SK-N-SH treated with all-trans-retinoic acid at 6 μM for 48 hours (cell line): Measurements from ENCODE around the gene TSGA10IP.
A peak's percentile ranks its signal among the peaks of the same experiment; 100 is the strongest.

ENCODE experiments used
- ATAC-seq: fragments of 200-7000 bp; cut with Tn5 transposase; 3 replicates; pipeline ENCODE4 v1.9.1; 2020; ENCODE audit warnings: mild to moderate bottlenecking, moderate library complexity
- ARNTL ChIP-seq: fragments of 450-650 bp; formaldehyde crosslinking; IDR thresholded peaks from 2 replicates; pipeline ENCODE4 v1.5.0; 2020; ENCODE audit warnings: low read depth, mild to moderate bottlenecking, moderate library complexity, borderline replicate concordance
- BACH2 ChIP-seq: fragments of 250-450 bp; sonication (Bioruptor Pico); IDR thresholded peaks from 2 replicates; pipeline ENCODE4 v1.9.0; 2021; ENCODE audit warnings: mild to moderate bottlenecking, borderline replicate concordance
- CREB5 ChIP-seq: fragments of 250-450 bp; sonication (Bioruptor Pico); IDR thresholded peaks from 2 replicates; pipeline ENCODE4 v1.5.1; 2020; ENCODE audit warnings: low read depth, mild to moderate bottlenecking, moderate library complexity
- CSDC2 ChIP-seq: fragments of 250-450 bp; sonication (Bioruptor Pico); IDR thresholded peaks from 2 replicates; pipeline ENCODE4 v1.5.0; 2020; ENCODE audit warnings: mild to moderate bottlenecking, moderate library complexity
- GLIS3 ChIP-seq: fragments of 250-450 bp; sonication (Bioruptor Pico); IDR thresholded peaks from 2 replicates; pipeline ENCODE4 v1.5.0; 2020; ENCODE audit warnings: mild to moderate bottlenecking, moderate library complexity
- ISL1 ChIP-seq: fragments of 250-450 bp; sonication (Bioruptor Pico); IDR thresholded peaks from 2 replicates; pipeline ENCODE4 v2.1.2; 2022; ENCODE audit warnings: mild to moderate bottlenecking, moderate library complexity
- OSR1 ChIP-seq: fragments of 250-450 bp; sonication (Bioruptor Pico); IDR thresholded peaks from 2 replicates; pipeline ENCODE4 v1.8.0; 2022; ENCODE audit warnings: moderate library complexity, mild to moderate bottlenecking, inconsistent platforms
- PATZ1 ChIP-seq: fragments of 250-450 bp; sonication (Bioruptor Pico); IDR thresholded peaks from 2 replicates; pipeline ENCODE4 v1.8.0; 2020; ENCODE audit warnings: mild to moderate bottlenecking, moderate library complexity, borderline replicate concordance
- PPARA ChIP-seq: fragments of 250-450 bp; sonication (Bioruptor Pico); IDR thresholded peaks from 2 replicates; pipeline ENCODE4 v1.5.0; 2020; ENCODE audit warnings: mild to moderate bottlenecking, borderline replicate concordance
- RARB ChIP-seq: fragments of 250-450 bp; sonication (Bioruptor Pico); IDR thresholded peaks from 2 replicates; pipeline ENCODE4 v1.8.0; 2021; ENCODE audit warnings: mild to moderate bottlenecking, moderate library complexity
- SNAI2 ChIP-seq: fragments of 250-450 bp; sonication (Bioruptor Pico); IDR thresholded peaks from 2 replicates; pipeline ENCODE4 v1.5.0; 2020; ENCODE audit warnings: mild to moderate bottlenecking, moderate library complexity
- TCF4 ChIP-seq: fragments of 250-450 bp; sonication (Bioruptor Pico); IDR thresholded peaks from 2 replicates; pipeline ENCODE4 v1.8.0; 2021; ENCODE audit warnings: mild to moderate bottlenecking, moderate library complexity, borderline replicate concordance
- TOX ChIP-seq: fragments of 250-450 bp; sonication (Bioruptor Pico); IDR thresholded peaks from 2 replicates; pipeline ENCODE4 v1.8.0; 2021; ENCODE audit warnings: mild to moderate bottlenecking, moderate library complexity, borderline replicate concordance
- TSHZ2 ChIP-seq: fragments of 250-450 bp; sonication (Bioruptor Pico); IDR thresholded peaks from 2 replicates; pipeline ENCODE4 v1.5.0; 2020; ENCODE audit warnings: mild to moderate bottlenecking, moderate library complexity
- ZC3H10 ChIP-seq: fragments of 250-450 bp; sonication (Bioruptor Pico); IDR thresholded peaks from 2 replicates; pipeline ENCODE4 v1.5.1; 2021; ENCODE audit warnings: mild to moderate bottlenecking, moderate library complexity
- ZFP3 ChIP-seq: fragments of 250-450 bp; sonication (Bioruptor Pico); IDR thresholded peaks from 2 replicates; pipeline ENCODE4 v1.5.0; 2020; ENCODE audit warnings: mild to moderate bottlenecking, moderate library complexity
- ZFP30 ChIP-seq: fragments of 450-650 bp; formaldehyde crosslinking; IDR thresholded peaks from 2 replicates; pipeline ENCODE4 v1.5.0; 2022; ENCODE audit warnings: mild to moderate bottlenecking, moderate library complexity
- ZNF565 ChIP-seq: fragments of 450-650 bp; formaldehyde crosslinking; conservative IDR thresholded peaks from 2 replicates; pipeline ENCODE4 v1.5.0; 2020; ENCODE audit warnings: low read depth, mild to moderate bottlenecking, moderate library complexity
- ZNF70 ChIP-seq: fragments of 450-650 bp; formaldehyde crosslinking; IDR thresholded peaks from 2 replicates; pipeline ENCODE4 v1.5.0; 2020; ENCODE audit warnings: mild to moderate bottlenecking, moderate library complexity
- TF ChIP-seq, protein P1 (sequence below): fragments of 250-450 bp; sonication (Bioruptor Pico); IDR thresholded peaks from 2 replicates; pipeline ENCODE4 v1.5.1; 2021; ENCODE audit warnings: mild to moderate bottlenecking, moderate library complexity

TSGA10IP gene

DNA sequence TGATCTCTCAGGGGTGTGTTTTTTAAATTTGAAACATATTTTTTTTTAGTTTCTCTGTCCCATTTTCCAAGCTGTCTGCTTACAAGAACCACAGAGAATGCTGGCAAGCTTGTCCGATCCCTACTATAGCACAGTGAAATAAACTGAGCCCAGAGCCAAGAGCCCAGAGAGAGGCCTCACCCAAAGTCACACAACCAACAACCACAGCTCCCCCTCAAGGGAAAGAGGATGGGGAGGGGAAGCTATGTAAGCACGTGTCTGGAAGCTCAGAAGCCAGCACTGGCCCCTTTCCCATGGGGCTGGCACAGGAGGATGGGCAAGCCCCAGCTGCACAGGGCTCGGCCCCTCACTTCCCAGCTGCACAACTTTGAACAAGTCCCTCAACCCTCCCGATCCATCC is 13.0 kb downstream of the TSGA10IP start (continued):
- TF ChIP-seq ZNF70, result no peak
- no peak for TF ChIP-seq ZFP30 (CRISPR knock-in tag)
- TF ChIP-seq ARNTL, result no peak
- no peak for TF ChIP-seq PPARA
- no peak for TF ChIP-seq TOX (CRISPR knock-in tag)
- no peak for TF ChIP-seq RARB (CRISPR knock-in tag)
- TF ChIP-seq ZC3H10, result no peak
- TF ChIP-seq BACH2 (CRISPR knock-in tag), result no peak

- ATAC-seq, result no peak
- no peak for TF ChIP-seq GLIS3
- no peak for TF ChIP-seq CREB5 (CRISPR knock-in tag)
- TF ChIP-seq SNAI2 (CRISPR knock-in tag), result no peak
- TF ChIP-seq ZFP3 (CRISPR knock-in tag), result no peak
- no peak for TF ChIP-seq ZFP30 (CRISPR knock-in tag)
- no peak for TF ChIP-seq TCF4 (CRISPR knock-in tag)
- no peak for TF ChIP-seq OSR1 (CRISPR knock-in tag)
- no peak for TF ChIP-seq CSDC2
- TF ChIP-seq ISL1 (CRISPR knock-in tag), result no peak
- no peak for TF ChIP-seq RARB (CRISPR knock-in tag)
- TF ChIP-seq, protein P1, sequence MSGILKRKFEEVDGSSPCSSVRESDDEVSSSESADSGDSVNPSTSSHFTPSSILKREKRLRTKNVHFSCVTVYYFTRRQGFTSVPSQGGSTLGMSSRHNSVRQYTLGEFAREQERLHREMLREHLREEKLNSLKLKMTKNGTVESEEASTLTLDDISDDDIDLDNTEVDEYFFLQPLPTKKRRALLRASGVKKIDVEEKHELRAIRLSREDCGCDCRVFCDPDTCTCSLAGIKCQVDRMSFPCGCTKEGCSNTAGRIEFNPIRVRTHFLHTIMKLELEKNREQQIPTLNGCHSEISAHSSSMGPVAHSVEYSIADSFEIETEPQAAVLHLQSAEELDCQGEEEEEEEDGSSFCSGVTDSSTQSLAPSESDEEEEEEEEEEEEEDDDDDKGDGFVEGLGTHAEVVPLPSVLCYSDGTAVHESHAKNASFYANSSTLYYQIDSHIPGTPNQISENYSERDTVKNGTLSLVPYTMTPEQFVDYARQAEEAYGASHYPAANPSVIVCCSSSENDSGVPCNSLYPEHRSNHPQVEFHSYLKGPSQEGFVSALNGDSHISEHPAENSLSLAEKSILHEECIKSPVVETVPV (CRISPR knock-in tag), result no peak
- no peak for TF ChIP-seq TSHZ2 (CRISPR knock-in tag)
- TF ChIP-seq ZNF565 (CRISPR knock-in tag), result no peak
- no peak for TF ChIP-seq ZC3H10
- TF ChIP-seq ZNF70, result no peak
- no peak for TF ChIP-seq PPARA
- no peak for TF ChIP-seq TOX (CRISPR knock-in tag)
- no peak for TF ChIP-seq BACH2 (CRISPR knock-in tag)
- TF ChIP-seq PATZ1 (CRISPR knock-in tag), result no peak
- no peak for TF ChIP-seq ARNTL
- TF ChIP-seq, all 23 proteins: peak for 0
Observed at GRCh38 chr11:65958774-65959420, 13.6 kb downstream of the TSGA10IP start.

DNA sequence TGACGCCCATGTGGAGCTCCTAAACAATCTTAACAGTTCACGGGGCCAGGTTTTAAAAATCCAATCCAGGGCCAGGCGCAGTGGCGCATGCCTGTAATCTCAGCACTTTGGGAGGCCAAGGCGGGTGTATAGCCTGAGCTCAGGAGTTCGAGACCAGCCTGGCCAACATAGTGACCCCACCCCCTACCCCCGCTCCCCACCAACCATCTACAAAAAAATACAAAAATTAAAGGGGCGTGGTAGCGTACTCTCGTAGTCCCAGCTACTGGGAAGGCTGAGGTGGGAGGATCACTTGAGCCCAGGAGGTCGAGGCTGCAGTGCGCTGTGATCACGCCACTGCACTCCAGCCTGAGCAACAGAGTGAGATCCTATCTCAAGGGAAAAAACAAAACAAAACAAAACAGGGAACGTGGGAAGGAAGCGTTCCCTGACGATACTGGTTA is 15.6 kb downstream of the TSGA10IP start:
- TF ChIP-seq CREB5 (CRISPR knock-in tag), result no peak
- peak; percentile 20 for ATAC-seq
